H1 (cell line): ENCODE measurements around the gene OR2T34. TPM values are rescaled to one million over a fixed set of nuclear protein-coding genes. Genes with fewer than 3 reads are reported as not detected.

Experiments used
- CTCF ChIA-PET: fragments of 300-600 bp; sonication (Branson Sonifier 250); formaldehyde crosslinking; loops from one replicate; lab custom pipeline; 2021; ENCODE audit not compliant: partially characterized antibody; lab: Charles Lee
- POLR2A ChIA-PET: fragments of 300-600 bp; sonication (Branson Sonifier 250); formaldehyde crosslinking; loops from one replicate; lab custom pipeline; 2021; ENCODE audit warnings: inconsistent platforms; ENCODE audit not compliant: partially characterized antibody; lab: Charles Lee
- DNase-seq, 2 experiments: peaks; one replicate each; pipeline versions ENCODE4 v3.0.0 to v3.0.0-alpha.2; 2010 to 2022; ENCODE audit warnings: low spot score in 2 of 2, low read depth in 1 of 2, mixed read lengths in 1 of 2
- FAIRE-seq: peaks from 2 replicates; lab custom pipeline; 2011; peaks lifted over from hg19 to GRCh38; lab: Jason Lieb, UNC
- H2AFZ ChIP-seq: 2 replicates; pipeline ENCODE4 v1.8.1; 2012; ENCODE audit warnings: low read length, inconsistent platforms
- H2AK5ac ChIP-seq: 2 replicates; pipeline ENCODE4 v1.6.1; 2013; ENCODE audit warnings: low read depth, low read length
- H2BK120ac ChIP-seq: replicated peaks from 2 replicates; pipeline ENCODE3; 2013; ENCODE audit warnings: low read depth, low read length, inconsistent platforms
- H2BK12ac ChIP-seq: 2 replicates; pipeline ENCODE4 v1.6.1; 2013; ENCODE audit warnings: low read depth, low read length
- H2BK15ac ChIP-seq: 2 replicates; pipeline ENCODE4 v1.6.1; 2013; ENCODE audit warnings: low read length
- H2BK20ac ChIP-seq: 2 replicates; pipeline ENCODE4 v1.6.1; 2013; ENCODE audit warnings: low read length
- H2BK5ac ChIP-seq: 2 replicates; pipeline ENCODE4 v1.6.1; 2013; ENCODE audit warnings: low read depth, low read length
- H3K14ac ChIP-seq: 2 replicates; pipeline ENCODE4 v1.6.1; 2013; ENCODE audit warnings: inconsistent platforms; ENCODE audit not compliant: insufficient read length
- H3K18ac ChIP-seq: 2 replicates; pipeline ENCODE4 v1.6.1; 2013; ENCODE audit warnings: low read length; ENCODE audit errors: extremely low read depth
- H3K23ac ChIP-seq: 2 replicates; pipeline ENCODE4 v1.6.1; 2013; ENCODE audit warnings: inconsistent platforms; ENCODE audit not compliant: insufficient read length
- H3K23me2 ChIP-seq: 2 replicates; pipeline ENCODE4 v1.6.1; 2013; ENCODE audit warnings: low read depth, low read length
- H3K27ac ChIP-seq: 2 replicates; pipeline ENCODE4 v1.6.1; 2011; ENCODE audit warnings: low read depth, low read length, inconsistent platforms
- H3K27me3 ChIP-seq, 4 experiments: replicated peaks in 1 of 4; 1 replicate in 1 of 4; 2 replicates in 3 of 4; pipeline versions ENCODE4 v1.6.1 to v1.8.1; 2011 to 2013; ENCODE audit warnings: low read length in 3 of 4, mild to moderate bottlenecking in 3 of 4, inconsistent platforms in 2 of 4, mixed read lengths in 2 of 4, moderate library complexity in 1 of 4; ENCODE audit not compliant: control insufficient read depth in 3 of 4, insufficient read depth in 3 of 4; ENCODE audit errors: extremely low read depth in 1 of 4
- H3K36me3 ChIP-seq, 4 experiments: 2 replicates each; pipeline versions ENCODE4 v1.6.1 to v1.8.1; 2011 to 2013; ENCODE audit warnings: mild to moderate bottlenecking in 4 of 4, low read length in 3 of 4, moderate library complexity in 2 of 4, control low read depth in 1 of 4, inconsistent platforms in 1 of 4; ENCODE audit not compliant: insufficient read depth in 4 of 4, control insufficient read depth in 2 of 4
- H3K4ac ChIP-seq: replicated peaks from 2 replicates; pipeline ENCODE3; 2013; ENCODE audit warnings: low read length, low read depth, mixed read lengths, inconsistent platforms; ENCODE audit not compliant: insufficient read length
- H3K4me1 ChIP-seq, 4 experiments: replicated peaks in 1 of 4; 1 replicate in 1 of 4; 2 replicates in 3 of 4; pipeline versions ENCODE4 v1.6.1 to v1.8.1; 2011 to 2013; ENCODE audit warnings: low read length in 3 of 4, inconsistent platforms in 2 of 4, mixed read lengths in 1 of 4; ENCODE audit not compliant: insufficient read depth in 4 of 4, control insufficient read depth in 3 of 4
- H3K4me2 ChIP-seq, 2 experiments: 2 replicates each; pipeline versions ENCODE4 v1.6.1 to v1.8.1; 2011 to 2013; ENCODE audit warnings: low read depth in 2 of 2, low read length in 2 of 2, control low read depth in 1 of 2, inconsistent platforms in 1 of 2, mild to moderate bottlenecking in 1 of 2; ENCODE audit not compliant: insufficient read depth in 1 of 2
- H3K4me3 ChIP-seq, 4 experiments: fragments of 200-600, 300-600 bp in 1 of 4; sonication (generic), shearing (Covaris generic), sonication (Bioruptor Twin) in 1 of 4; 2 replicates each; pipeline versions ENCODE4 v1.5.1 to v1.8.1; 2011 to 2016; ENCODE audit warnings: low read length in 4 of 4, low read depth in 3 of 4, control low read depth in 2 of 4, inconsistent platforms in 2 of 4, mild to moderate bottlenecking in 2 of 4, mixed read lengths in 1 of 4, moderate library complexity in 1 of 4; ENCODE audit not compliant: insufficient read depth in 2 of 4; ENCODE audit errors: extremely low read depth in 1 of 4
- H3K56ac ChIP-seq: replicated peaks from 2 replicates; pipeline ENCODE3; 2013; ENCODE audit warnings: low read depth, mild to moderate bottlenecking, mixed read lengths, low read length, inconsistent platforms; ENCODE audit not compliant: insufficient read length
- H3K79me1 ChIP-seq: 2 replicates; pipeline ENCODE4 v1.6.1; 2013; ENCODE audit warnings: low read depth, low read length, control low read depth
- H3K79me2 ChIP-seq, 2 experiments: 2 replicates each; pipeline versions ENCODE4 v1.6.1 to v1.8.1; 2012 to 2013; ENCODE audit warnings: low read length in 2 of 2, mild to moderate bottlenecking in 2 of 2, inconsistent platforms in 1 of 2; ENCODE audit not compliant: insufficient read depth in 2 of 2, control insufficient read depth in 1 of 2
- H3K9ac ChIP-seq, 4 experiments: replicated peaks in 1 of 4; 1 replicate in 1 of 4; 2 replicates in 3 of 4; pipeline versions ENCODE4 v1.6.1 to v1.8.1; 2011 to 2013; ENCODE audit warnings: low read depth in 3 of 4, low read length in 3 of 4, control low read depth in 2 of 4, mild to moderate bottlenecking in 2 of 4, moderate library complexity in 2 of 4, inconsistent platforms in 1 of 4; ENCODE audit errors: extremely low read depth in 1 of 4
- H3K9me3 ChIP-seq, 2 experiments: 2 replicates each; pipeline versions ENCODE4 v1.6.1 to v1.8.1; 2012 to 2013; ENCODE audit warnings: mild to moderate bottlenecking in 2 of 2, moderate library complexity in 2 of 2, control low read depth in 1 of 2, inconsistent platforms in 1 of 2, low read depth in 1 of 2, low read length in 1 of 2, mixed read lengths in 1 of 2; ENCODE audit not compliant: insufficient read depth in 2 of 2
- H4K20me1 ChIP-seq, 2 experiments: replicated peaks in 1 of 2; 2 replicates each; pipeline versions ENCODE3 to v1.8.1; 2011 to 2013; ENCODE audit warnings: inconsistent platforms in 2 of 2, low read length in 2 of 2, mild to moderate bottlenecking in 1 of 2; ENCODE audit not compliant: insufficient read depth in 2 of 2, control insufficient read depth in 1 of 2
- H4K5ac ChIP-seq: 2 replicates; pipeline ENCODE4 v1.6.1; 2013; ENCODE audit warnings: low read length, low read depth, mixed read lengths, inconsistent platforms; ENCODE audit not compliant: insufficient read length
- H4K8ac ChIP-seq: 2 replicates; pipeline ENCODE4 v1.8.0; 2013; ENCODE audit warnings: mild to moderate bottlenecking, moderate library complexity, low read length, inconsistent platforms; ENCODE audit not compliant: insufficient read depth; ENCODE audit errors: extremely low read depth
- H4K91ac ChIP-seq: replicated peaks from 2 replicates; pipeline ENCODE3; 2013; ENCODE audit warnings: low read length, mixed read lengths, inconsistent platforms; ENCODE audit not compliant: insufficient read length
- ATF3 ChIP-seq: IDR thresholded peaks from 2 replicates; pipeline ENCODE4 v1.6.1; 2011; ENCODE audit warnings: low read depth, mild to moderate bottlenecking, low read length; ENCODE audit not compliant: insufficient read depth
- BCL11A ChIP-seq, 2 experiments: IDR thresholded peaks; one replicate each; pipeline ENCODE4 v1.6.1; 2011; ENCODE audit warnings: low read depth in 2 of 2, low read length in 2 of 2, mild to moderate bottlenecking in 2 of 2
- EP300 ChIP-seq, 2 experiments: IDR thresholded peaks; 1 replicate in 1 of 2; 2 replicates in 1 of 2; pipeline ENCODE4 v1.6.1; 2011 to 2012; ENCODE audit warnings: low read depth in 2 of 2, low read length in 2 of 2, mild to moderate bottlenecking in 2 of 2, borderline replicate concordance in 1 of 2, inconsistent platforms in 1 of 2, moderate library complexity in 1 of 2
- NRF1 ChIP-seq: IDR thresholded peaks from 2 replicates; pipeline ENCODE4 v1.6.1; 2011; ENCODE audit warnings: mild to moderate bottlenecking, low read depth, low read length, improper control_type of control experiment
- POLR2AphosphoS5 ChIP-seq: IDR thresholded peaks from 2 replicates; pipeline ENCODE4 v1.6.1; 2011; ENCODE audit warnings: low read depth, low read length
- SP4 ChIP-seq: IDR thresholded peaks from 2 replicates; pipeline ENCODE4 v1.6.1; 2012; ENCODE audit warnings: low read length, inconsistent platforms
- SUZ12 ChIP-seq: fragments of 200-600 bp; sonication (generic); IDR thresholded peaks from 2 replicates; pipeline ENCODE4 v1.6.1; 2012; ENCODE audit warnings: mild to moderate bottlenecking, inconsistent platforms, low read length, moderate library complexity, mixed read lengths
- WGBS, 2 experiments: shearing (Covaris generic) in 1 of 2; methylation state at CpG; one replicate each; pipeline versions ENCODE4 v1.1.6 to v1.1.7; 2013 to 2015; ENCODE audit warnings: low lambda C conversion rate in 2 of 2, mixed read lengths in 2 of 2, inconsistent platforms in 1 of 2, low coverage in 1 of 2, missing lambda C conversion rate in 1 of 2; ENCODE audit not compliant: insufficient replicate concordance in 2 of 2, insufficient coverage in 1 of 2, insufficient read length in 1 of 2; ENCODE audit errors: extremely low coverage in 1 of 2, missing lambda C conversion rate in 1 of 2; 5-methylcytosine and 5-hydroxymethylcytosine counted together
- polyA plus RNA-seq, 7 experiments: library from polyadenylated mRNA; depleted of rRNA in 3 of 7; stranded (reverse) in 5 of 7; unstranded in 2 of 7; fragments of >200 nt in 5 of 7; fragments of 200-250 nt in 2 of 7; gene quantifications; 1 replicate in 5 of 7; 2 replicates in 1 of 7; 4 replicates in 1 of 7; pipeline versions ENCODE4 v1.2.1 to v1.2.3, GENCODE V29; 2011 to 2013; ENCODE audit warnings: missing spikeins in 2 of 7, mixed read lengths in 2 of 7
- total RNA-seq: library from RNA; stranded (reverse); fragmentation: NEBNext Ultra II Directional; extraction: Animal tissue kit (Norgen Biotek cat#: 25700); gene quantifications from 2 replicates; pipeline ENCODE4 v1.2.1, GENCODE V29; 2021

Gene OR2T34
- total and polyA plus RNA-seq, 2 of the 8 experiments (the other 6 are each of a cell fraction or from before 2014, with no cell fraction given) = not detected

- Histone ChIP-seq H3K4ac (no peak overlapping the region), H4K91ac (no peak overlapping the region), H2BK120ac (no peak overlapping the region), H3K23me2 (no peaks in the 10 kb centered on the region), H3K27me3 (peaks cover 0 to 1% (median 0%) of the 10 kb centered on the region in 4 experiments; a peak in 1 of 7 replicates), H2AFZ (no peak overlapping the region), H3K4me3 (no peak overlapping the region), H3K9me3 (peaks cover 48 to 64% of the 10 kb centered on the region in 2 experiments), H4K8ac (no peak overlapping the region), H3K56ac (no peak overlapping the region), H2BK20ac (no peak overlapping the region), H3K79me2 (no peaks in the 10 kb centered on the region), H3K4me2 (no peak overlapping the region), H4K20me1 (no peaks in the 10 kb centered on the region), H2BK12ac (no peak overlapping the region), H2AK5ac (no peak overlapping the region), H3K9ac (no peak overlapping the region), H3K23ac (no peak overlapping the region), H3K4me1 (no peaks in the 10 kb centered on the region), H3K18ac (no peak overlapping the region), H3K36me3 (no peaks in the 10 kb centered on the region), H2BK15ac (no peak overlapping the region), H3K14ac (no peak overlapping the region), H2BK5ac (no peak overlapping the region), H3K27ac (no peak overlapping the region), H4K5ac (no peak overlapping the region), H3K79me1 (no peaks in the 10 kb centered on the region)
- FAIRE-seq (no peak), DNase-seq (no peak)
- 80% methylated on average over 7 of the region's 7 CpGs; no CpG with 5 or more reads in 1 of the 2 experiments for WGBS, 2 experiments
- ChIA-PET CTCF (no interaction called here), POLR2A (no interaction called here)
- TF ChIP-seq SP4 (no peak), NRF1 (no peak), SUZ12 (no peak), EP300 (IDR thresholded peaks at IDR 0.05; ENCODE audit: borderline replicate concordance in 1 of 2, low read depth in 2 of 2, low read length in 2 of 2) (no peak), ATF3 (no peak), POLR2AphosphoS5 (no peak), BCL11A (IDR thresholded peaks at IDR 0.05; ENCODE audit: low read depth in 2 of 2, low read length in 2 of 2) (no peak)
Observed at GRCh38 chr1:248618119-248618518, 43.6 kb upstream of the OR2T34 start.
